ENCODE results near the gene MGAT3. TPM values are rescaled to one million over a fixed set of nuclear protein-coding genes. Genes with fewer than 3 reads are reported as not detected.

MGAT3 gene
- polyA plus RNA-seq, 5 donors, result 8.5 to 19.0 (median 15.3) TPM

- DNase-seq, result no peak
Observed at GRCh38 chr22:39426380-39427043, 30.3 kb upstream of the MGAT3 start.

DNA sequence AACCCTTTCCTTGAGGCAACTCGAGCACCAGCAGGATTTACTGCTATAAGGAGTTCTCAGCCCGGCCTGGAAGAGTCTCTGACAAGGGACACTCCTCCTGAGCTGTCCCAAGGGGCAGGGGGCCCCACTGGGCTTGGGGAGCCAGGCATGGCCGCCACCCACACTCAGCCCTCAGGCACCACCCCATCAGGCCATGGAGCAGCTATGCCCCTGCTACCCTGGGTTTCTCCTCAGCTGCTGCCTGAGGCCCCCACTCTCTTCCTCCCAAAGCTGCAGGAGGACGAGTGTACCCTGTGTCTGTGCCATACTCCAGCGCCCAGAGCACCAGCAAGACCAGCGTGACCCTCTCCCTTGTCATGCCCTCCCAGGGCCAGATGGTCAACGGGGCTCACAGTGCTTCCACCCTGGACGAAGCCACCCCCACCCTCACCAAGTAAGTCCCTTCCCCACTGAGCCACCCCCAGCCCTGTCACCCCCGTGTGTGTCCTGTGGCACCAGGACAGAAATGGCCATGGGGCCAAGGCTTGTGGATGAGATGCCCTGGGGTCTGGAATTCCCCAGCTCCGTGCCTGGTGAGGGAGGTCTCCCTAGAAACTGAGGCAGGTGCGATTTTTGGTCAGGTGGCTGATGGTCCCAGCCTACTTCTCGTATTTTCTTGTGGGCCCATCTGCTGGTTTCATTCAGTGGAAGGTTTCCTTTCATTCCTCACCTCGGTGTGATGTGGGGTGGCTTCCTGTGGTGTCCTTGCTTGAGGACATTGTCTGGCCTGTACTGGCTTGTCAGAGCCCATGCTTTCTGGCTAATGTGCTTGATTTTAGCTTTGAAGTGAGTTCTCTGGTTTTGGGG lies 28.8 kb upstream of the MGAT3 start:
- DNase-seq, result no peak

GRCh38 chr22:39428597-39429071 lies 28.2 kb upstream of the MGAT3 start:
- no peak for DNase-seq

DNA sequence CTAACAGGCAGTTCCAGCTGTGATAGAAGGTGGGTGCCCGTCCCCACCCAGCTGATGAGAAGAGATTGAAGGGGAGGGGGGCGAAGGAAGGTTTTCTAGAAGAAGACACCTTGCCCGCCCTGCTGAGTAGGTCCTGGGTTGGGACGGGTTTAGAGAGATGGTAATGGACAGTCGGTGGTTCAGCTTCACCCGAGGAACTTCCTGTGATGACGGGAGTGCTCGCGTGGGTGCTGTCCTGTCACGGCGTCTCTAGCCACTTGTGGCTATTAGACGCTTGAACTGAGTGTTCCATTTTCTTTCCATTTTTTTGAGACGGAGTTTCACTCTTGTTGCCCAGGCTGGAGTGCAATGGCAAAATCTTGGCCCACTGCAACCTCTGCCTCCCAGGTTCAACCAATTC lies 27.6 kb upstream of the MGAT3 start:
- DNase-seq, result no peak

GRCh38 chr22:39429916-39430575 lies 26.8 kb upstream of the MGAT3 start:
- DNase-seq, result no peak

- DNase-seq, result no peak
Observed at GRCh38 chr22:39430576-39431150, 26.1 kb upstream of the MGAT3 start.

DNA sequence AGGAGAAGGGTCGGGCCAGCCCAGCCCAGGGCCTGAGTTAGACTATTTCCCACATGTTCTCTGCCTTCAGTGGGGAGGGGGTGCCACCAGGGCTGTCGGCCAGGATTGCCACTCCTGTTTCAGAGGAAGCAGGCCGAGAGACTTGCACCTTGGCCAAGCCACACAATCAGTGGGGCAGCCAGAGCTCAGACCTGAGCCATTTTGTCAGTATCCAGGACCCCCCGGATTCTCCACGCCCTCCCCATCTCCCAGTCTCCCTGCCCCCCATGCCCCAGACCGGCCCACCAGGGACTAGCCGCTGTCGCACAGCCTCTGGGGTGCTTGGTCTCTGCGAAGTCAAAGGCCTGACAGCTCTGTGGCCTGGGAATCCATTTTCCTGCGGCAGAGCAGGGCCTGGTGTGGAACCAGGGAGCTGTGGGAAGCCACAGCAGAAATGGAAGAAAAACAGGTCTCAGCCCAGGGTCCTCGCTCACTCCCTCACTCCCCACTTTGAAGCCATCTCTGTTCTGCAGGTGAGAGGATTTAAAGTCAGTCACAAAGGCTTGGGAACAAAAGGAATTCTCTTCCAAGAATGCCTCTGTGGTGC lies 25.5 kb upstream of the MGAT3 start:
- no peak for DNase-seq

DNA sequence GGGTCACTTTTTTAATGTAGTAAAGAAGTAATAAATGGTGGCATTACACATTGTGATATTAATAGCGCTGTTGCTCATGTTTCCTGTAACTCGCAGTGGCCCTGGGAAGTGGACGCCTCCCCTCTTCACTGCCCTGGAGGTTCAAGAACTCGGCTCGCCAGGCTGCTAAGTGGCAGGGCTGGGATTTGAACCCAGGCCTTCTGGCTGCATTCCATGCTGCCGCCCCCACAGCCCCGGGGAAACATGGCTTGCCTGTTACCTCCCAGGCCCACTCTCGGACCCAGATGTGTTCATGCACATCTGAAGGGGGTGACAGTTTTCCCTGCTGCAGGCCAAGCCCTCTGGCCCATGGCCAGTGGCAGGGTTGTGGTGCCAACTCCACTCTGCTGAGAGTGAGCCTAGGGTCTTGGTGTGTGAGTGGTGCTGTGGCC lies 25.0 kb upstream of the MGAT3 start:
- no peak for DNase-seq

DNA sequence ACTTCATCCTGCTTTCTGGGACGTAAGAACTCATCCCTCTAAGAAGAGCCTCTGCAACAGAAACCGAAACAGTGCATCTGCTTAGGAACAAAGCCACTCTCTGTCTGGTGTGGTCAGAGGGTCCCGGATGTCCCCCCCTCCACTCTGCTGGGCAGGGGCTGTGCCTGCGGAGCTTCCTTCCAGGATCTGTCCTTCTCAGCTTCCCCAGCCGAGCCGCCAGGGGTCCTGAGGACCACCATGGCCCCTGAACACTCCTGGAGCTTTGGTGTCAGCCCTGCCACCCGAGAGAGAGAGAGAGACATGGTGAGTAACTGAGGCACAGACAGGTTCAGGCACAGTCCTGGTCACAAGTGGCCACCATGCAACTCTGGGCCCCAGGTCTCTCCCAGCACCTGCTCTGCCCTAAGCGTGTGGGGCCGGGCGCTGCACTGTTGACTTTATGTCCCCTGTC lies 24.4 kb upstream of the MGAT3 start:
- no peak for DNase-seq

DNA sequence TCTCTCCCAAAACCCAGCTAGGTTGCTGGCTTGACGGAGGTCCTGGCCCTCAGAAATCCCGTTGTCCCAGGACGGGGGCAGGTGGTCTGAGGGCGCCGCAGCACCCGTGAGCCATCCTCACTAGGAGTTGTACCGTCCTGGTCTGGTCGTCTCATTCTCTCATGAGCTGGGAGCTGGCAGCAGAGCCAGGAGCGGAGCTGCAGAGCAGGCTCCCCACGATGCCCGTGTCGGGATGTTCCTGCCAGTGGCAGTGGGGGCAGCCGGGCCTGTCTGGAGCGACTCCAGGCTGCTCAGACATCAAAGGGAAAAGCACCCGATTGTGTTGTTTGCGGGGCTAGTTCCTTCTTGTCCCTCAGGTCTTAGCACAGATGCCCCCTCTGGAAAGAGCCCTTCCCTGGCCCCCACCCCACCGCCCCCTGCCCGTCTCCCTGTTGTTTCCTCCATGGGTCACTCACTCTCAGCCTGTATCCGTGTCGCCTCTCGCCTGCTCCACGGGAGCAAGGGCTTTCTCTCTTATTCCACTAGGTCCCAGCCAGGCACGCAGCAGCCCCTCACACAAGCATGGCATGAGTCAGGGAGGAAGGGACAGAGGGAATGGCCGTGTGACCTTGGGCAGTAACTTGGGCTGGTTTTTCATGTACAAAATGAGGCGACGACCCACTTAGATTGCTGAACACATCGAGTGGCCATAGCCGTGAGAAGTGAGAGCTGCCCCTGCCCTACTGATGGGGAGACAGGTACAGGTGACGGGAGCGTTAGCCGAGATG lies 23.2 kb upstream of the MGAT3 start:
- no peak for DNase-seq

DNA sequence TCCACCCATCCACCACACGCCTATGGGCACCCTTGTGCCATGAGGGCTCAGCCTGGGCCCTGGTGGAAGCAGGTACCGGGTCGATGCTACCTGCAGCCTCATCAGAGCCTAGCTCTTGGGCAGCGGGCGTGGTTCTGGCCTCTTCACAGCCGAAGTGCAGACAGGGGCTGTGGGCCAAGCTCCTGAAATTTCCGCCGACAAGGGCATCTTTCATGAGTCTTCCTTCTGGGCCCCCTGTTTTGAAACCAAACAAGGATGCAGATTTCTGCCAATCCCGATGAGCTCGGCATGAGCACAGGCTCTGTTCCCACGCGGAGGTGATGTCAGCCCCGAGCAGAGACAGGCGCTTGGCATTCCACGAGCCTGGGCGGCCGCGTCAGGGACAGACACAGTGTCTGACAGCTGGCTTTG lies 22.6 kb upstream of the MGAT3 start:
- DNase-seq, result no peak

DNA sequence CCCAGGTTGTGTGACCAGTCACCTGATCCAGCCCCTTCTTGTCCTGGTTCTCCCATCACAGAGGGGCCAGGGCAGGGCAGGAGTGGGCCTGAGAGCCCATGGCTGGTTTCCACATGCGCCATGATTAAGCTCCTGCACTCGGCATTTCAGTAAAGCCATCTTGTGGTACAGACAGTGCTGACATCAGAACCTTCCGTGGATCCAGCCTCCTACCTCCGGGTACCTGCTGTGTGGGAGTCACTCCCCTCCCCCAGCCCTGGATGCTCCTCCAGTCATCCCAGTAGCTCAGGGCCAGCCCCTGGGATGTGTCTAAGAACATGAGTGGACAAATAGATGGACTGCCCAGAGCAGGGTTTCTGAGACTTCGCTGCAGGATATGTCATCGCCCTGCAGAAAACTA lies 22.1 kb upstream of the MGAT3 start:
- DNase-seq, result no peak

GRCh38 chr22:39435616-39436015 lies 21.2 kb upstream of the MGAT3 start:
- DNase-seq, result no peak

DNA sequence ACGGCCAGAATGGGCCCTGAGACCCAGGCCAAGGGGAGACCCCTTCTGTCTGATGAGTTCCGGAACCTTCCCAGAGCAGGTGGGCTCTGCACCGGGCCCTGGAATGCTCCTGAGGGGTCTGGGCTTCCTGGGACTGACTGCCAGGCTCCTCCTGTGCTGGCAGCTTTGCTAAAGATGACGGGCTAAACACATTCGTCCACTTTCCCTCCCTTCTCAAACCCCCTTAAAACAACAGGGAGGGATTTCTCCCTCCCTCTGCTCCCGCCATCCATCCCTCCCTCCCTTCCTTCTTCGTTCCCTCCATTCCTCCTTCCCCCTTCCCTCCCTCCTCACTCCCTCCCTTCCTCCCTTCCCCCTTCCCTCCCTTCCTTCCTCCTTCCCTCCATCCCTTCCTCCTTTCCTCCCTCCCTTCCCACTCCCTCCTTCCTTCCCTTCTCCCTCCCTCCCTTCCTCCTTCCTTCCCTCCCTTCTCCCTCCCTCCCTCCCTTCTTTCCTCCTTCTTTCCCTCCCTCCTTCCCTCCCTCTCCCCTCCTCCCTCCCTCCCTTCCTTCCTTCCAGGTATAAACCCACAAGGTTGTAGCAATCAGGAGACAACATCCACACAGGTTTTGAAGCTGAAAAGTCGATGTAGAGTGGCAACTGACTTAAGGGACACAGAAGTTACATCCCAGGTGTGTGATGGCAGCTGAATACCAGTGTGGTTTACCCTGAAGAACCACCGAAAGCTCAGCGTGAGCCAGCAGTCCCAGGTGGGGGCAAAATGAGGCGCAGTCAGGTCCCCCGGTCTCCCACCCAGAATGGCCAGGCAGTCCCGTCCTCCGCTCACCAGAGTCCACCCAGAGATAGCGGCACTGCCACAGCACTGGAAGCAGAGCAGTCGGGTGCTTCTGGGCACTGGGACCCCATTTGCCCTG lies 18.8 kb upstream of the MGAT3 start:
- no peak for DNase-seq

DNA sequence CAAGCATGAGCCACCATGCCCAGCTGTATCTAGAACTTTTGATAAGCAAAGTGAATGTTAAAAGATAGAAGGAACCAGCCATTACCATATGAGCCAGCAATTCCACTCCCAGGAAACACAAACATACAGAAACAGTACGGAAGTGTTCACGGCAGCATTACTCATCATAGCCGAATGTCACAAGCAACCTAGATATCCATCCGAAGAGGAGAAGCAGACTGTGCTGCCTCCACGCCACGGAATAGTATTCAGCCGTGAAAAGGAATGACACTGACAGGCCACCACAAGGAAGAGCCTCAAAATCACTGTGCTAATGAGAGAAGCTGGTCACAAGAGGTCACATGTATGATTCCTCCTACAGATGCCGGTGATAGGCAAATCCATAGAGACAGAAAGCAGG lies 17.6 kb upstream of the MGAT3 start:
- no peak for DNase-seq

GRCh38 chr22:39443398-39443797 lies 13.4 kb upstream of the MGAT3 start:
- no peak for DNase-seq

- DNase-seq, result no peak
Observed at GRCh38 chr22:39444247-39444800, 12.5 kb upstream of the MGAT3 start.

DNA sequence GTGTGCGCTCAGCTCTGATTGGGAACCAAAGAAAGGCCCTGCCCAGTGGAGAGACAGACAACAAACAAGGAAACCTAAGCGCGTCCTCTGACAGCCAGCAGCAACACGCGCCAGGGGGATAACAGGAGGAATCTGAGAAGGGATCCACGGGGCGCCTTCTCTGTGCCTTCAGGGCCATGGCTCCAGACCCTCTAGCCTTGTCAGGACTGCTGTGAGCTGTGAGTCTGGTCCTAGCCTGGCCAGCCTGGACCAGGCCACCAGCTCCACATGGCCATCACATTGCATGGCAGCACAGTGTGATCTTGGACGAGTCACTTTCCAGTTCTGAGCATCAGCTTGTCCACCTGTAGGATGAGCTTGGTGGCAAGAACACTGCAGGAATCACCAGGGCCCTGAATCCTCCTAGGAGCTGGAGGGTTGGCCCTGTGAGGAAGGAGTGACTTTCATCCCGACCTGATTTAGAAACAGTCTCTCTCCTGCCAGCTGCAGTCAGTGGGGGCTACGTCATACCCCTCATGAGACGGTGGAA lies 11.8 kb upstream of the MGAT3 start:
- no peak for DNase-seq

DNA sequence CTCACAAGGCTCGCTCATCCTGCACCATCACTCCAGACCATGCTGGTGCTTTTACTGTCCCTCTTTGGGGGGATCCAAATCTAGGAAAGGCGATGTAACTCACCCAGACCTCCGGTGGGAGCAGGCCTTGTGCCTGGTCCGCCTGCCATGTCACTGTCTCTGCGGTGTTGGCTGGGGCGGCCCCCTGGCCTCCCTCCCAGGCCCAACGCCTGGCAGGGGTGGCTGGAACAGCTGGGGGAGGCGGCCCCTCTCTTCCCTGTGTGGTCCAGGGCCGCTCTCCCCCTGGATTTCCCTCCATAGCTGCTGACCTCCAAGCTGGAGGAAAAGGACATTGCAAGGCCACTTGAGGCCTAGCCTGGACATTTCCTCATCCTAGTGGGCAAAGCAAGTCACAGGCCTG lies 11.1 kb upstream of the MGAT3 start:
- no peak for DNase-seq
